HEK293T (cell line): Measurements from ENCODE around the gene CCDC102A.

Source experiments
- BHLHE40 ChIP-seq: fragments of 450-650 bp; IDR thresholded peaks from 2 replicates; pipeline ENCODE4 v1.6.1; 2016; ENCODE audit warnings: mild to moderate bottlenecking, moderate library complexity, borderline replicate concordance
- FOXK2 ChIP-seq: fragments of 450-650 bp; IDR thresholded peaks from 2 replicates; pipeline ENCODE4 v1.6.1; 2016; ENCODE audit warnings: mild to moderate bottlenecking
- FOXM1 ChIP-seq: fragments of 450-650 bp; IDR thresholded peaks from 2 replicates; pipeline ENCODE4 v1.6.1; 2017; ENCODE audit warnings: mild to moderate bottlenecking, borderline replicate concordance
- HDGF ChIP-seq: fragments of 450-650 bp; IDR thresholded peaks from 2 replicates; pipeline ENCODE4 v1.6.1; 2017; ENCODE audit warnings: antibody characterized with exemption, borderline replicate concordance
- L3MBTL2 ChIP-seq: fragments of 450-650 bp; conservative IDR thresholded peaks from 2 replicates; pipeline ENCODE4 v1.6.1; 2016; ENCODE audit warnings: mild to moderate bottlenecking
- NFRKB ChIP-seq: fragments of 450-650 bp; IDR thresholded peaks from 2 replicates; pipeline ENCODE4 v1.6.1; 2016; ENCODE audit warnings: mild to moderate bottlenecking, moderate library complexity
- PKNOX1 ChIP-seq: fragments of 450-650 bp; IDR thresholded peaks from 2 replicates; pipeline ENCODE4 v1.6.1; 2016
- SP1 ChIP-seq: fragments of 450-650 bp; IDR thresholded peaks from 2 replicates; pipeline ENCODE4 v1.6.1; 2017
- SUZ12 ChIP-seq: fragments of 450-650 bp; IDR thresholded peaks from 2 replicates; pipeline ENCODE4 v1.6.1; 2016; ENCODE audit warnings: mild to moderate bottlenecking
- TARDBP ChIP-seq: fragments of 450-650 bp; IDR thresholded peaks from 2 replicates; pipeline ENCODE4 v1.6.1; 2016
- ZNF384 ChIP-seq: fragments of 450-650 bp; IDR thresholded peaks from 2 replicates; pipeline ENCODE4 v1.6.1; 2016

DNA sequence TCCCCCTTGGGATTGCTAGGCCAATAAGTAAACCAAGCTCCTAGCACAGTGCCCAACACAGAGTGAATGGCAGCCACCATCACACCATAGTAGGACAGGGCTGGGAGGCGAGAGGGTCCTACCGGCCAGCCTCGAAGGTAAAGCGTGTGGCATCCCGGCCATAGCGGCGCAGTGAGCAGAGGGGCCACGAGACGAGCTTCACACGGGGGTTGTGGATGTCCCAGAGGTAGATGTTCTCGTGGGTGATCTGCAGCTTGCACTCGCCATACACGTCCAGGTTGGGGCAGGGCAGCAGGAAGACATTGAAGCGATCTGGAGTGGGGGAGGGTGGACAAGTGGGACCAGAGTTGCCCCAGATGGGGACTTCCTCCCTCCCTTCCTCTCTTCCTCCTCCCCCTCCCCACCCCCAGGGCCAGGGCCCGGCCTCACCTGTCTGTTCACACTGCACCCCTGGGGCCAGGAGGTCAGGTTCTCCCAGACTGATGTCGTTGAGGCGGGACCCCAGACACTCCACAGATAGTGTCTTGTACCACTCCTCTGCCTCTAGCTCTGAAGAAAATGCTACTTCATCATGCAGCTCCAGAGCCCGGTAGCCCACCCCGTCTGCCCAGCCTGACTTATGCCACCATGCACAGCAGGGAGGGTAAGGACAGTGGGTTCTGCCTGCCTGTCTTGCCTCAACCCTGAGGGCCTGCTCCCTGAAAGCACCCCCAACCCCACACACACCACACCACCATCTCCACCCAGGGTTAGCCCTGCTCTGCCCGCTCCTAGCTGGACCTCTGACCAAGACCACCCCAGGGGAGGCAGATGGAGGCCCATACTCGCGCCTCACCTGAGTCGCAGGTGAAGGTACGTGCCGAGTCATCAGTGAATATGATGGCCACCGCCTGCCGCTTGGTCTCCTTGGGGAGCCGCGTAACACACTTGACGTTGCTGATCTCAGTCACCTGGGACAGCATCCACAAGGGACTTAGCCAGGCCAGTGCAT, 61.4 kb downstream of the CCDC102A start:
- TF ChIP-seq SP1: no peak
- no peak for TF ChIP-seq BHLHE40
- no peak for TF ChIP-seq HDGF
- no peak for TF ChIP-seq NFRKB
- TF ChIP-seq L3MBTL2: no peak
- no peak for TF ChIP-seq ZNF384
- TF ChIP-seq TARDBP: no peak
- TF ChIP-seq PKNOX1: no peak
- TF ChIP-seq FOXK2: no peak
- no peak for TF ChIP-seq SUZ12
- no peak for TF ChIP-seq FOXM1
